ENCODE measurements around the gene CPNE5.
A peak's percentile ranks its signal among the peaks of the same experiment; 100 is the strongest.

CPNE5 gene

DNA sequence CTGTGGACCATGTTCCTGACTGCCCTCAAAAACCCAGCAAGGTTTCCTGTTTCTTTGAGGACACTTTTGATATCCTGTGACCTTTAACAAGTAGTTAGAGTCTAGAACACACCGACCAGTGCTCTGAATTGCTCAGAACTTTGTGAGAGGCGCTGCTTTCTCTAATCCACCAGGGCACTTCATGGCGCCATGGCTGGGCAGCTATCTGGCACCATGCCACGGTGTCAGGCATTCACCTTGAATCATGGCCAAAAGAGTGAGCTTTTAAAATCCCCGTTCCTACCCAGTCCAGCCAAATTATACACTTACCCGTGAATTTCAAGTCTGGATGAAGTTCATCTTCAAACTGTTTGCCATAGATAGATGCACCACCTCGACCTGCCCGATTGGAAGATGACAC lies 17.0 kb upstream of the CPNE5 start:
- no peak for DNase-seq

DNA sequence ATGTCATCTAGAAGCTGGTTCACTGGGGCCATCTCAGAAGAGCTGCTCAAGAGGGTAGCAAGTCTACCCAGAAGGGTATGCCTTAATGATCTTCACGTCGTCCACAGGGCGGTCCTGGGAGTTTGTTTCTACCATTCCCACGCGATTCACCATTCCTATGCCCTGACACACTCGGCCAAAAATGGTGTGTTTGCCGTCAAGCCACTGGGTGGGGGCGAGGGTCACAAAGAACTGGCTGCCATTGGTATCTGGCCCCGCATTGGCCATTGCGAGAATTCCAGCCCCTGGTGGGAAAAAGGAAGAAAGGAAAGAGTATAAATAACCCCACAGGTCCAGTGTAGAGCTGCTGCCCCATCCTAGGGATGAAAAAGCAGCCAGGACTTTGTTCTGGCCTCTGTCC lies 16.5 kb upstream of the CPNE5 start:
- no peak for DNase-seq

DNA sequence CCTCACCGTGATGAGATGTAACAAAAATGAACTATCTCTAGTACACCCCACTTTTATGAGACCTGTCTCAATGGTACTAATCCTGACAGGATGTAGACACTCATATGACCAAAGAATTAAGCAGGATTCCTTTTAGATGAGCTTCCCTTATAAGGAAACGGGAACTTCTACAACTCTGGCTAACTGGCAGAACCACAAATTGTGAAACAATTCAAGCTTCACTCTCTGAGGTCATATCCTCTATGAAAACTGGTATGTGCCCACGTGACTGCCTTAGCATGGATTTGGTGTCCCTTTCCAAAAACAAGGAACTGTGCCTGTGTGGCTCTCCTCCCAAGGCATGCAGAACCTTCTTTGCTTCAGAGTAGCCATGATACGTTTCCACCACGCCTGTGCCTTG lies 14.1 kb upstream of the CPNE5 start:
- no peak for DNase-seq

DNA sequence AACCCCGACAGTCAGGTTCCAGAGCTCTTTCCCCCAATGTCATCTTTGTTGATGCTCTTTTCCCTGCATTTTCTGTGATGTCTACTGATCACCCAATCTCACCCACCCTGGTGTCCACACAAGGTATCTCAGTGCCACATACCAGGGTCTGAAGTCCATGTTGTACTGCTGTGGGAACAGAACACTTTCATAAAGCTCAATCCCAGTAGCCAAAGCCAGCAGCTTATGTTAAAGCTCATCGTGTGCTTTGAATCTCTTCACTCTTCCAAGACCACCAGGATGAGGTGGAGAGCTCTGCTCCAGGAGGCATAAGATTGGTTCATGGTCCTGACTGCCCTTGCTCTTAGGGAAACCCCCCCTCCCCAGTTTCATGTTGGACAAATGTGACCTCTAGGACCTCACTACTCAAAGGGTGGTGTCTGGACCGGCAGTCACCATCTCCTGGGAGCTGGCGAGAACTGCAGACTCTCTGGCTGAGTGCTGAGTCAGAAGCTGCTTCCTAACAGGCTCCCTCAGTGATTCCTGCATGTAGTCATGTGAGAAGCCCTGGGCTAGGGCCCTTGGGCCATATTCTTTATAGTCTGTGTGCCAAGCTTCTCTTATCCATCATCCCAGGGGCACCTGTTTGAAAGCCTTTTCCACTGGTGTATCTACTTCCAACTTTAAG lies 13.4 kb upstream of the CPNE5 start:
- no peak for DNase-seq

DNA sequence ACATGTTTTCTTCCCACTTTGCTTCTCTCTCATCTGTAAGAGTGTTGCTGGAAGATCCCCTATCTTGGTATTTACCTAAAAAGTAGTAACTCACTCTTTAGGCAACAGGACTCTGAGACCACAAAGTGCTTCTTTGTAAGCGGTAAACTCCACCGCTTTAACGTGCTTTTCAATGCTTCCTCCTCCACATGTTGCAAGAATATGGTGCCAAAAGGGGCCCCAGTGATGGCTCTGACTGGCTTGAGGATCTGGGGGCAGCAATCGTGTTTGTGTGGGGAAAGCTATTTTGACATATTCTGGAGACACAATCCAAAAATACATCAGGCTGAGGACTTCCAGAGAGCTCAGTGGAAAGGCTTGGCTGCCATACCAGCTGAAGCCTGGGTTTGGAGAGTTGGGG lies 12.4 kb upstream of the CPNE5 start:
- DNase-seq: no peak

GRCh38 chr6:36851149-36851614 lies 11.9 kb upstream of the CPNE5 start:
- DNase-seq: peak; percentile 56

DNA sequence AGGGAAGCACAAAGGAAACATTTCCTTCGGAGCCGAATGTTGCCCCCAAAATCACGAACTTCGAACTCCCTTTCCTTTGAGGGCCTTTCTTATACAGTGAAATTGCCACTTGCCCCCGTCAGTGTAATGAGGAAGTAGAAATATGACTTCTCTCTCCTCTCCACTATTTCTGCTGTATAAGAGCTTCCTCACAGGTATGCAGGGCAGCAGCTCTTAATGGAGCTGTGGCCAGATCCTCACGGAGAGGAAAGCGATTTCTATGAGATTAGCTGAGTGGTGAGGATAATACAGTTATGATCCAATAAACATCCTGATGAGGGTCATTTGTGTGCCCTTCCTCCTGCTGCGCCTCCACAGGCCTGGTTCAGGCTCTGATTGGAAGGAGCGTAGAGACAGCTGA lies 10.8 kb upstream of the CPNE5 start:
- no peak for DNase-seq

GRCh38 chr6:36848658-36849441 lies 9.6 kb upstream of the CPNE5 start:
- DNase-seq: no peak

GRCh38 chr6:36847991-36848390 lies 8.7 kb upstream of the CPNE5 start:
- DNase-seq: no peak

DNA sequence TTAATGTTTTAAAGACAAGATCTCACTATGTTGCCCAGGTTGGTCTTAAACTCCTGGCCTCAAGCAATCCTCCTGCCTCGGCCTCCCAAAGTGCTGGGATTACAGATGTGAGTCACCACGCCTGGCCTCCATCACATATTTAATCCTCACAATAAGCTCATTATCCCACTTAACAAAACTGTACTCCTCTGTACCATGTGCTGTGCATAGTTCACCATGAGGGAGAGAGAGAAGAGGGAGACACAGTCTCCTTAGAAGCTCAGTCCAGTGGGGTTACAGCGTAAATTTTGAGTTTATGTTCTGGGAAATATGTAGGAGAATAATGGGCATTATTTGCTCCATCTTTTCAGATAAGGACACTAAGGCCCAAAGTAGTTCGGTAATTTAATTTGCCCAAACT lies 7.9 kb upstream of the CPNE5 start:
- DNase-seq: no peak

DNA sequence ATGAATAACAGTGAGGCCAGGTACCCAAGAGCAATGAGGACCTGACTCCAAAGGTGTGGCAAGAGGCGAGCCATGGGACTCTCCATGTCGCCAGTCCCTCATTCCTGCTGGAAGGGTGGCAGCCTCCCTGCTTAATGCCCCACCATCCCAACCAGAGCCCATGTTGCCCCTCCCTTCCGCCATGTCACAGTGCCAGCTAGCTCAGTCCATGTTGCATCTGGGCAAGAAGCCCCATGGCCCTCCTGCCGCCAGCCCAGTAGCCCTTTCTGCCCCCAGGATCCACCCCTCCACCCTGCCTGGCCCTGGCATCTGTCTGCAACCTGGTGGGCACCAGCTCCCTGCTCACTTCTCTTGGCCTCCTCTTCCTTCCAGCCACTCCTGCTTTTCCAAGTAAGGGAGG lies 6.0 kb upstream of the CPNE5 start:
- DNase-seq: no peak

- no peak for DNase-seq
Observed at GRCh38 chr6:36844232-36845170, 5.3 kb upstream of the CPNE5 start.

DNA sequence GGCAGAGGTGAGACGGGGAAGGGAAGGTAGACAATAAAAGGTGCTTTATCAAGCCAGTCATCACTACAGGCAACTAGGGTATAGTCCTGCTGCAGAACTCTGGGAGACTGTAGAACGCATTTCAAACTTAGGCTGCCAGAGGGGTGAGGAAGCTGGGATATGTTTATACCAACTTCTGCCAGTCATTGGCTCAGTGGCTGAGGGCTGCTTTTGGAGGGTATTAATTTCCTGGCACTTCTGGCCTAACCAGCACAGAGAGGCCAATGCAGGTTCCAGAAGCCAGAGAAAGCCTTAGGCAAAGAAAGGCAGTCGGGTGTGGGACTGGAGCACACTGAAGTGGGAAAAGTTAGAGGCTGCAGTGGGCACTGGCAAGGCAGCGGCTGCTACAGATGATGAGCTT lies 3.9 kb upstream of the CPNE5 start:
- DNase-seq: no peak

DNA sequence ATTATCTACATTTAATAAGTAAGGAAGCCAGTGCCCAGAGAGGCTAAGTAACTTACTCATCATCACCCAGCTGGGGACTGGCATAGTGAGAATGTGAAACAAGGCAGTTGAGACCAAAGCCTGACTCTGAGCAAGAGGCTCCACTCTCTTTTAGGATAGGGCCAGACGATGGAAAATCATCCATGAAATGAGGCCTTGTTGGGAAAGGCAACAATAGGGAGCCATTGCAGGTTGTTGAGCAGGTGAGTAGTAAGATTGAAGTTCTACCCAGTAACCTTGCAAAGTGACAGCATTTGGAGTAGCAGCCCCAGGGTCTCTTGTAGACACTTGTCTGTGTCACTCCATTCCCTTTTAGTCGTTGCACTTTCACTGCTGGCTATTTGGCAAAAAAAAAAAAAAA lies 2.5 kb upstream of the CPNE5 start:
- DNase-seq: no peak

- peak; percentile 39 for DNase-seq
Observed at GRCh38 chr6:36840432-36841403, 1.5 kb upstream of the CPNE5 start.

DNA sequence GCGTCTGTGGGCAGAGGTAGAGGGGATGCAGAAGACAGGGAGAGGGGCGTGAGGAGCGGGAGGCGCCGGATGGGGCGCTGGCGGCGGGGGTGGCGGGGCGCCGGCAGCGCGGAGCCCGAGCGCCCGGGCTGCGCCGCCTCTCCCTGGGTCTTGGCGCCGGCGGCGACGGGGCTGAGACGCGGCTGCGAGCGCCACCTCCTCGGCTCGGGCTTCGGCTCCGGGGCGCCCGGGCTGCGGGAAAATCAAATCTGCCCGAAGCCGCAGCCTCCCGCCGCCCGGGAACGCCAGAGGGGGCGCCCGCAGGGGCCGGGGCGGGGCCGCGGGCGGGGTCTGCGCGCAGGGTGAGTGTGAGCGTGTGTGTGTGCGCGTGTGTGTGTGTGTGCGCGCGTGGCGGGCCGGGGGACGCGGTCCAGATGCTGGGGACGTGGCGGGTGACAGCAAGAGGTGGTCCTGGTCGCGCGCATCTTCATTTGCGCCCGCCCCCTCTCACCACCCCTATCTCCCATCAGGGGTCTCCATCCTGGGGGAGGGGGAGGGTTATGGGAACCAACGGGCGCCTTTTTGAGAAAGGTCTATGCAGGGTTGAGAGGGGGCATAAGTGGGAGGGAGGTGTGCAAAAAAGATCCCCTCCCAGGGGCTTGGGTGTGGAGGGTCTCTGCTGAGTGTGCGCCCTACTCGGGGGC lies 646 bp upstream of the CPNE5 start:
- DNase-seq: peak; percentile 56

- no peak for DNase-seq
Observed at GRCh38 chr6:36837686-36838085, 1.6 kb downstream of the CPNE5 start.

DNA sequence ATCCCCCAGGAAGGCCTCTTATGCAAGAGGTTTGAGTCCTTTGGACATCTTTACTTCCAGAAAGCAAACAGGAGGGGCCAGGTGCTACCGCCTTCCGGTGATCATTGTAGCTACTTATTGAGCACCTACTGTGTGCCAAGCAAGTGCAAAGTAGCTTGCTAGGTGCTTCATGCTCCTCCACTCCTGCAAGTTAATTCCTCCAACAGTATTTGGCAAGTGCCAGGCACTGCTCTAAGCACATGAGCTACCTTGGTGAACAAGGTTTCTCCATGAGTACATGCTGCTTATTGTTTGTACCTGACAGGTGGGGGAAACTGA lies 2.3 kb downstream of the CPNE5 start:
- no peak for DNase-seq

- no peak for DNase-seq
Observed at GRCh38 chr6:36836111-36837021, 2.9 kb downstream of the CPNE5 start.

GRCh38 chr6:36834576-36835341 lies 4.5 kb downstream of the CPNE5 start:
- DNase-seq: no peak

Data from CD4-positive, alpha-beta T cell treated with Interleukin-10 for 1 hour (primary cell).